GM12891 (cell line): ENCODE results near the gene TRPT1.

Experiments
- DNase-seq: peaks from one replicate; pipeline ENCODE4 v3.0.0; 2011; ENCODE audit warnings: low spot score; ENCODE audit not compliant: insufficient read length
- FAIRE-seq: peaks from 2 replicates; lab custom pipeline; 2011; peaks lifted over from hg19 to GRCh38; lab: Jason Lieb, UNC
- PAX5 ChIP-seq: IDR thresholded peaks from 2 replicates; pipeline ENCODE4 v1.6.1; 2011; ENCODE audit warnings: low read length, moderate library complexity, mild to moderate bottlenecking; ENCODE audit not compliant: insufficient read depth, severe bottlenecking
- POLR2A ChIP-seq: IDR thresholded peaks from 2 replicates; pipeline ENCODE4 v1.6.1; 2011; ENCODE audit warnings: low read depth, low read length, control low read depth
- POLR2AphosphoS5 ChIP-seq: IDR thresholded peaks from 2 replicates; pipeline ENCODE4 v1.6.1; 2011; ENCODE audit warnings: low read depth, low read length, control low read depth
- POU2F2 ChIP-seq: IDR thresholded peaks from 2 replicates; pipeline ENCODE4 v1.6.1; 2011; ENCODE audit warnings: low read depth, mild to moderate bottlenecking, control low read depth, low read length, moderate library complexity
- SPI1 ChIP-seq: IDR thresholded peaks from 2 replicates; pipeline ENCODE4 v1.6.1; 2011; ENCODE audit warnings: low read depth, low read length, control low read depth
- TAF1 ChIP-seq: IDR thresholded peaks from 2 replicates; pipeline ENCODE4 v1.6.1; 2011; ENCODE audit warnings: low read depth, low read length, control low read depth

Gene TRPT1

DNA sequence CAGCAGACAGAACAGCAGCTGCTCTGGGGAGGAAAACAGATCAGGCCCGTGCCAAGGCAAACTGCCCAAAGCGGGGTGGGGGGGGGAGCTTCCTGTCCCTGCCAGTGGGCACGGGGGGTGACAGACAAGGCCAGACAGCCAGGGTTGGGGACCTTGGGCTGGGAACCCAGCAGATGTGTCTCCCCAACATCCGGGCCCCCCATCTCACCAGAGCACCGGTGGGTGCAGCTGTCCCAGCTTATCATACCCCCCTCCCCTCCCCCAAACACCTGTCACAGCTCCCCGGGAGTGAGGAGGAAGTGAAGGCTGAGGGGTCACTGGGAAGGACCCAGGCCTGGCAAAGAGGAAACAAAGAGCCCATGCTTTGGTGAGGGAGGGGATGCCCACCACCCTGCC, 19.4 kb upstream of the TRPT1 start:
- no peak for FAIRE-seq
- TF ChIP-seq POU2F2: no peak
- TF ChIP-seq TAF1: no peak
- TF ChIP-seq POLR2A: no peak
- TF ChIP-seq POLR2AphosphoS5: no peak
- no peak for TF ChIP-seq PAX5
- no peak; the same call in 1 of the 2 replicates for TF ChIP-seq SPI1
- no peak for DNase-seq

DNA sequence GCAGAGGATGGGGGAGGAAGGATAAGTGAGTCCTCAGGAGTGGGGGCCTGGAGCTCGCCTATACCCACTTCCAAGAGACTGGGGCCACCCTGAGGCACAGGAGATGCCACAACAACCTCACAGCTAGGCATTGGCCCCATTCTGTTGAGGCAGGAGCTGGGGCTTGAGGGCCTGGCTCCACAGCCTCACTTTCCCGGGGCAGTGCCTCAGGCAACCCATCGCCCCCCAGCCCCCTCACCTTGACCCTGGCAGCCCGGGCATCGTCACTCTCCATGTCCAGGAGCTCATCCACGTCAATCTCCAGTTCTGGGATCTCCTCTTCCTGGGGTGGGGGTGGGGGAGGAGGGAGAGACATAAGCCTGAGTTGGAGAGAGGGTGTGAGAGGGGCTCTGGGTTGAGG, 19.0 kb upstream of the TRPT1 start:
- no peak for TF ChIP-seq POLR2A
- TF ChIP-seq TAF1: no peak
- peak; percentile 61; the same call in 1 of the 2 replicates for TF ChIP-seq POLR2AphosphoS5
- no peak for TF ChIP-seq PAX5
- TF ChIP-seq POU2F2: no peak
- no peak for TF ChIP-seq SPI1
- FAIRE-seq (no peak), DNase-seq (no peak)

DNA sequence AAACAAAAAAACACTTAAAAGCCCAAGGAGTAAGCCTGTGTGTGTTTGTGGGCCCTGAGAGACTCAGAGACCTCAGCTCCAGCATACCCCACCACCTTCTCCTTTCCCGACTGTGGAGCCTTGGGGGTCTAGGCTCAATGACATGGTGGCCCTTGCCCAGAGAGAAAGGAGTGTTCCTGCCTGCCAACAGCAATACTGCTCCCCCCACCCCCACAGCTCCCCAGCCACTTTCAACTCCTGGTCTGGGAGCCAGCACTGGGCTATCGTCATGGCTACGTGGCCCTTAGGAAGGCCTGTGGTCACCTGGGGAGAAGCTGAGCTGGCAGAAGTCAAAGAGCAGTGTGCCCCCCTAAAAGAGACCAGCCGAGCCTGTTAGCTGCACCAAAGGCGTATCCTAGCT, 18.1 kb upstream of the TRPT1 start:
- no peak for DNase-seq
- FAIRE-seq: no peak

DNA sequence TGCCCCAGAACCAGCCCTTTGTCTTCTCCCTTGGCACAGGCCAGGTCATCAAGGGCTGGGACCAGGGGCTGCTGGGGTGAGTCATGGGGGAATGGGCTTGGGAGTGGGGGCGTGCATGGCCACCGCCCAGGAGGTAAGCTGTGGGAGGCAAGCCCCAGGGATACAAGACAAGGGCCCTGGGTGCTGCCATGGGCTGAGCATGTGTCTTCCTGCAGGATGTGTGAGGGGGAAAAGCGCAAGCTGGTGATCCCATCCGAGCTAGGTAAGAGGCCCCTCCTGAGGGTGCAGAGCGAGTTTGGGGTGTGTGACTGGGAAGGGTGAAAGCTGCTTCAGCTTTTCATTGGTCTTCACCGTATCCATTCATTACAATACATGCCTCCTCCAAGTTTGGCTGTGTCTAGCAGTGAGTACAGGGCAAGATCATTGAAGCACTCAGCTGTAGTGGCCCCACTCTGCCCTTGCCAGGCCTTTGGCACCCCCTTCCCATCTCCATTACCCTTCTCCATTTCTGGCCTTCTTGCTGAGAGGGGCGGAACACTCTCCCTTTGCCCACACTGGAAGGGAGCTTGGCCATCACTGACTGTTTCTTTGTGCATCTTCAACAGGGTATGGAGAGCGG, 17.4 kb upstream of the TRPT1 start:
- FAIRE-seq: no peak
- no peak for DNase-seq
- TF ChIP-seq PAX5 (no peak), SPI1 (no peak), POU2F2 (no peak), POLR2AphosphoS5 (peak; percentile 38; the same call in 1 of the 2 replicates), POLR2A (0 out of 2 replicates have a peak, but pooled peaks have one; percentile 54), TAF1 (no peak)

More for the DNA sequence above, 18.1 kb upstream of the TRPT1 start:
- TF ChIP-seq POU2F2 (no peak), SPI1 (no peak), TAF1 (no peak), POLR2A (no peak; the same call in 1 of the 2 replicates), POLR2AphosphoS5 (no peak; the same call in 1 of the 2 replicates), PAX5 (no peak)

DNA sequence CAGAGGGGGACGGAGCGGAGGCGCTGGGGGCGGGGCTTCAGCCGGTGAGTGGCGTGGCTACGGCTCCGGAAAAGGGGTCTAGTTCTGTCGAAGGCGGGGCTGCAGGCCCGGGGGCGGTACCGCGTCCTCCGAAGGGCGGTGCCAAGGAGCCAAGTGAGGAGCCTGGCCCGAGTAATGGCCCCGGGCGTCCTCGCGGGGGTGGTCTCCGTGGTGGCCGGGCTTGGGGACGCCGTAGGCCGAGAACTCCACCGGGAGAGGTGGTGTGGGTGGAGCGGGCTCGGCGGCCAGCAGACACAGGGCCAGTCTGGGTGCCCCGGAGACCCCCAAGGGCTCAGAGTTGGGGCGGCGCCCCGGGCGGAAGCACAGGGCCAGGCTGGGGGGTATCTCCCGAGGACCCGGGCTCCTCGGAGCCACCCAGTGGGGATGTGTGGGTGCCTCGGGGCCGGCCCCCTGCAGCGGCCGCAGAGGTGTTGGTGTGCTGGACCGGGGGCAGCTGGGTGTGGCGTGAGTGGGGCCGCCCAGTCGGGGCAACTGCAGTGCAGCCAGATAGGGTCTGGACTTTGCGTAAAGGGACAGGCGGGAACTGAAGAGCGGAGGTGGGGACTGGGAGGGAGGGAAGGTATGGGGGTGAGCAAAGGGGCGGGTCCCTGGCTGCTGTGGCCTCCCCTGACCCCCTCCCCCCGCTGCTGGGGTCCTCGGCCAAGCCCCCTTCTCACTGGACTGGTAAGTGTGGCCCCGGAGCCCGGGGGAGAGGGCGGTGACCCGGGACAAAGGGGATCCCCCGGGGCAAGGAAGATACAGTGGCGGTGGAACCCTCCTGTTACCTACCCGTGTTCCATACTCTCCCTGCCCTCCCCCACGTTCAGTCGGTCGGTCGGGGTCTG, 15.7 kb upstream of the TRPT1 start:
- peak; percentile 66 for FAIRE-seq
- TF ChIP-seq POLR2A (peak; percentile 51), PAX5 (no peak), POU2F2 (no peak), POLR2AphosphoS5 (peak; percentile 63), TAF1 (0 out of 2 replicates have a peak, but pooled peaks have one; percentile 6)
- DNase-seq: peak; percentile 88

DNA sequence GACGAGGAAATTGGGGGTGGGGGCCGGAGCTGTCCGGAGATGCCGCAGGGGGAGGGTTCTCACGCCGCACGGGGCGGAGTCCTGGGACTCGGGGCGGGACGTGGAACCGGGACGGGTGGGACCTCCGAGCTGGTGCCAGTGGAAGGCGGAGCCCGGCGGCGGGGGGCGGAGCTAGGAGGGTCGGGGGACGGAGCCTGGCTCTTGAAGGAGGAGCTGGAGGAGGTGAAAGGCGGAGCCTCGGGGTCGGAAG, 15.2 kb upstream of the TRPT1 start:
- TF ChIP-seq SPI1 (no peak), POLR2AphosphoS5 (no peak), POU2F2 (no peak), TAF1 (no peak), POLR2A (no peak), PAX5 (no peak)
- DNase-seq: no peak
- FAIRE-seq: no peak

DNA sequence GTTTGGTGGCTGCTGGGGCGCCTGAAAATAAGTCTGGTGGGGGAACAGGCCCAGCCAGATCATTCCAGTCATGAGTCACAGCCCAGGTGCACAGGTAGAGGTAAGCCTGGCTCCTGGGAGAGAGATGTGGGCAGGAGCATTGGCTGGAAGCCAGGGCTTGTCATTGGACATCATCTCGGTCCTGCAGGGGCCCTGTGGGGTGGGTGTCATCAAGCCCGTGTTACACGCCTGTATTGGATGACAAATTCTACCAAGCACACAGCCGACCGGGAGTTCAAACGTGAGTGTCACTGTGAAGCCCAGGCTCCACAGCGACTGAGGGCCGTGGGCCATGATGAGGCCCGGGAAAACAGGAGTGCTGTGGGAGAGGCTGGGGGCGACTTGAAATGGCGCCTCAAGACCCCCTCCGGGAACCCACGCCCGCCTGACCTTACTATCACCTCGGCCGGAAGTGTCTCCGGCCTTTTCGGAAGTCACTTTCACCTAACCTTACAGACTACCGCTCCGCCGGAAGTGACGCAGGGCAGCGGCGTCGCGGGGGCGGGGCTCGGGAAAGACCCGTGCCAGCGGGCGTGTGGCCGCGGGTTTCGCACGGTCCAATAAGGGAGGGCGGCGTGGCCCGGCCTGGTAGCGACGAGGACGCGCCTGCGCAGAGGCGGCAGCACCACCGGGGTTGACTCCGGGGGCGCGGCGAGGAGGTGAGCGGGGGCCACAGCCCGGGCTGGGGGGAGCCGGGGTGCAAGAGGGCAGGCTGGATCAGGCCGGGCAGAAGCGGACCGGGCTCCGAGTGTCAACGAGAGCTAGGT, 14.7 kb upstream of the TRPT1 start, which contains the start of gene FKBP2:
TSS of gene FKBP2 (plus strand) at position 661 of the 806 bp plus-strand sequence. CDS start 1,293 bp downstream, outside the sequence.
- DNase-seq (peak; percentile 89), FAIRE-seq (peak; percentile 97)
- peak; percentile 69 for TF ChIP-seq POLR2A
- TF ChIP-seq PAX5: no peak
- TF ChIP-seq POLR2AphosphoS5: peak; percentile 84
- TF ChIP-seq TAF1: peak; percentile 91
- no peak for TF ChIP-seq POU2F2

DNA sequence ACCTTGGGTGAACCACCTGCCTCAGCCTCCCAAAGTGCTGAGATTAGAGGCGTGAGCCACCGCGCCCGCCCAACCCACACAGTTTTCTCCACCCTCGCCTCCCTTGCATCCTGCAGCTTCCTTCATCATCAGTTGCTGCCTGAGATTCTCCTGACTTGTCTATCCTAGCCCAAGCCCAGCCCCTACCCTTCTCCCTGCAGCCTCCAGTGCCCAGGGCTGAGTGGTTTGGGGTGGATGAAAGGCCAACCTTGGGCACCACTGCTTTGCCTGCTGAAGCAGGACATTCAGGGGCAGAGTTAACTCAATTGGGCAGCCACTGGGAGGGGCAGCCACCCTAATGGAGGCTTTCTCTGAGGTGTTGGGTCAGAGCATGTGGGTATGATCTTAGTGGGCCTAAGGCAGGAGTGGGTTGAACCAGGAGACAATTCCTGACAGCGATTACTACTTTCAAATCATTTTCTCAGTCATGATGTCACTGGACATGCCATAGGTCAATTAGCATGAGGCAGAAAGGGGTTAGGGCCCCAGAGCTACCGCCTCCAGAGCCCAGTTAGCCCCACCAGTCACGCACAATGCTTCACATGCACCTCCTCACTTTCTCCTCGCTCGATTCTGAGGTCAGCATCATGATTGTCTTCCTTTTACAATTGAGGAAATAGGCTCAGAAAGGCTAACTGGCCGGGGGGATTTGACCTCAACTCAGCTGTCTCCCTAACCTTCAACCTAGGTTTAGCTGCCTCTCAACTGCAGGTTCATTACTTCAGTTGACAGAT, 13.9 kb upstream of the TRPT1 start:
- FAIRE-seq (no peak), DNase-seq (no peak)
- peak; percentile 27 for TF ChIP-seq PAX5
- TF ChIP-seq SPI1: peak; percentile 90
- TF ChIP-seq TAF1: peak; percentile 61; the same call in 1 of the 2 replicates
- TF ChIP-seq POU2F2: peak; percentile 94
- TF ChIP-seq POLR2AphosphoS5: no peak; the same call in 1 of the 2 replicates
- peak; percentile 56 for TF ChIP-seq POLR2A

DNA sequence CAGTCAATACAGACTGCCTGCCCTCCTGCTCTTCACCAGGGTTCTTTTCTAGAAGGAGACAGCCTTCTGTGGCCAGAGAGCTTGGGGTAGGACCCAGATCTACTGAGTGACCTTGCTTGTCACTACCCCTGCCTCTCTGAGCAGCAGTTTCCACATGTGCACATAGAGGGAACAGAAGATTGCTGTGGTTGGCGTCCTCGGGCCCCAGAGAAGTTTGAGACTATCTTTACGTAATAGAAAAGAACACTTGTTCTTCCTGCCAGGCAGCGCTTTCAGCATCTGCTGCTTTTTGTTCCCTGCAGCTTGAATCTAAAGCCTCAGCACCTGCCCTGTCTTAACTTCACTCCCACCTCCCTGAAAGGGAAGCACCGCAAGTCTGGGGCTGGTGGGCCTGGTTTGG, 13.0 kb upstream of the TRPT1 start:
- FAIRE-seq (no peak), DNase-seq (no peak)
- TF ChIP-seq TAF1 (no peak), POLR2AphosphoS5 (no peak), SPI1 (no peak), POLR2A (no peak), PAX5 (no peak), POU2F2 (no peak)
